ENCODE data around the gene SYNM.

Gene SYNM

GRCh38 chr15:99085413-99086326, 19.2 kb upstream of the SYNM start:
- DNase-seq: no peak

- DNase-seq: no peak
Measured at GRCh38 chr15:99086327-99086667, 18.6 kb upstream of the SYNM start.

- no peak for DNase-seq
Measured at GRCh38 chr15:99087405-99087943, 17.4 kb upstream of the SYNM start.

DNA sequence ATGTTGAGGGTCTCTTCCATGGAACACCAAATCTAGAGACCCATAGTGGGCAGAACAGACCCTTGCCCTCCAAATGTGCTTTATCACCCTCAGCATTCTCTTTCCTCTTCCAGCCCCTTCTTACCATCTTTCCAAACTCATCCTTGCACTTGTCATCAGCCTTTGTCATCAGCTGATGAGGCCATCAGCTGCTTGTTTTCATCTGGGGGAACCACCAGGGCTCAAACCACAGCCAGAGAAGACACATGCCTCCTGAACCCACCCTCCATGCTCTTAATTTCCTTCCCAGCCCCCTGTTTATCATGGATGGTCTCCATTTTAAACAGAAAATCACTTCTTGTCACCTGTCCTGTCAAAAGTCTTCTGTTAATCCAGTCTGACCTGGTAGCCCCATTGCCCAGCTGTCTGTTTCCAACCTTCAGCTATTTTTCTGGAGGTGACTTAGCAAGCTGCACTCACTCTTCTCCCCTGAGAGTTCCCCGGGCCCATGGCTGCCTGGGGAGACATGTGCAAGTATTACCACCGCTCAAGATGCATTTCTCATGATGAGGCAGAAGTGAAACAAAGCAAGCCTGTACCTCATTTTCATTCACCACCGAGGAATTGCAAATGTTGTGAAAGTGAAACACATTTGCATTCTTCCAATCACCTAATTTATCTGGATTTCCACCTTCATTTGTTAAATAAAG, 14.7 kb upstream of the SYNM start:
- DNase-seq: no peak

DNA sequence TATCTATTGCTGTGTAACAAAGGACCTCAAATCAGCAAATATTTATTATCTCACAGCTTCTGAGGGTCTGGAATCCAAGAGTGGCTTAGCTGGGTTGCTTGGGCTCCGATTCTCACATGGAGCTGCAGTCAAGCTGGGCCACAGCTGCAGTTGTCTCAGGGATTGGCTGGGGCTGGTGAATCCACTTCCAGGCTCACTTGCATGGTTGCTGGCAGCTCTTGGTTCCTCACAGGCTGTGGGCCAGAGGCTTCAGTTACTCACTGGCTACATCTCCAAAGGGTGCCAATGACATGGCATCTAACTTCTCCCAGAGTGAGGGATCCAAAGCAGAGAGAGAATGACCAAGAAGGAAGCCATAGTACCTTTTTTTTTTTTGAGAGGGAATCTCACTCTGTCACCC, 13.9 kb upstream of the SYNM start:
- DNase-seq: no peak

- DNase-seq: no peak
Measured at GRCh38 chr15:99092554-99093172, 12.2 kb upstream of the SYNM start.

DNA sequence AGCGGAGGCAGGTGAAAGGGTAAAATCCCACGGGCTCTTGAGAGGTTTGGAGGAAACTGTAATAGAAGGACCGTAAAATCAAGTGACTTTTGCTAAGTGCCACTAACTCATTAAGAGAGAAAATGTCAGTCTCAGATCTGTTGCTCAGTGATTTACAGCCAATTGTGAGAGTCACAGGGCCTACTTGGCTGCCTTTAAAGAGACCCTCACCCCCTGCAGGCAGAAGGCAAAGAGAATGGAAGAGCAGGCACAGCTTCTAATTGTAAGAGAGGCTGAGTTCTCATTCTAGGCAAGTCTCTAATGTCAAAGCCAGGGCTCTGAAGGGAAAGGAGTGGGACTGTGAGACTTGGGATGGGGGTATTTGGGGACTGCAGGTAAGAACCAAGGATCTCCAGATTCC, 9.3 kb upstream of the SYNM start:
- no peak for DNase-seq

DNA sequence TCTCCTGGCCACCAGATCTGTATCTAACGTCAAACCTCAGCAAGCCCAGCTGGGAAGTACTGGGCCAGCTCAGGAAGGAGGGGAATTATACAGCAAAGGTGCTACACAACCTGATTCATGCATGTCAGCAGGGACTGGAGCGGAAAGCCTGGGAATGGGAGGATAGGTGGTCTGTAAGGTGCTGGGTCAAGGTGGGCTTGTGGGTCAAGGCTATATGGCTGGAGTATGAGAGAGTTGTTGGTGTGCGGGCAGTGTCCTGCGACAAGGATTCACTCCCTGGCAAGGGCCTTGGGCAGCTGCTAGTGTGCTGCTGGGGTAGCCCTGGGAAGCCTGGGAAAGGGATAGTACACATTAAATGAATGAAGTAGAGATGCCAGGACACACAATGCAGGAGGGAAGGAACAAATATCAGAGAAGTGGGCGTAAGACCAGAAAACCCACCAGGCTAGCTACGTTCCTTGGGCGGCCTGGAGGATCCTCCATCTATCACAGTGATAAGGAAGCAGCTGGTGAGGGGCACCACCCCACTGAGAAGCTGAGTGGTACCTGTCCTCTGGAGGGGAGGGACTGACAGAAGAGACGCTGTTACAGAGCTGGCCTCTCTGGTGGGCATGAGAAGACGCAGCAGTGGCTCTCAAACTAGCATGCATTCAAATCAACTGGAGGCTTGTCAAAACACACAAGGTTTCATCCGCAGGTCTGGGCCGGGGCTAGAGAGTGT, 8.5 kb upstream of the SYNM start:
- DNase-seq: no peak

DNA sequence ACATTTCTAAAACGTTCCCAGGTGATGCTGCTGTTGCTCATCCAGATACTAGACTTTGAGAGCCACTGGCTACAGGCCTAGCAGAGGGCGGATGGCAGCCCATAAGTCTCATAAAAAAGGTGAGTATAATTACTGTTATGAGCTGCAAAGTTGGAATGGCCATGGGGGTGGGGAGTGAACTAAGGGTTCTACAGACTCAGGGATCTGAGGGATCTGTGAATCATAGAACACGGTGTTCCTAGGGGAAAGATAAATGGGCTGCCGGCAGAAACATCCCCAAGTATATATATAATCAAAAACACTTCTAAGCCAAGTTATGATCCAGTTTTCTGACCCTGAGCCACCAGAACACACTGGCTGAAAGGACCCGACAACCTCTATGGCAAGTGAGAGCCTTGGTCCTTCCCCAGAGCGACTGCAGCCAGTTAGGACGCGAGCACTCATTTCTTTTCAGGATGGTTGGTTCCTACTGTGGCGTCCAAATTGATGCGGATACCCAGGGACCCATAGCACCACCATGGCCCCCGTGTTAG, 7.9 kb upstream of the SYNM start:
- no peak for DNase-seq

DNA sequence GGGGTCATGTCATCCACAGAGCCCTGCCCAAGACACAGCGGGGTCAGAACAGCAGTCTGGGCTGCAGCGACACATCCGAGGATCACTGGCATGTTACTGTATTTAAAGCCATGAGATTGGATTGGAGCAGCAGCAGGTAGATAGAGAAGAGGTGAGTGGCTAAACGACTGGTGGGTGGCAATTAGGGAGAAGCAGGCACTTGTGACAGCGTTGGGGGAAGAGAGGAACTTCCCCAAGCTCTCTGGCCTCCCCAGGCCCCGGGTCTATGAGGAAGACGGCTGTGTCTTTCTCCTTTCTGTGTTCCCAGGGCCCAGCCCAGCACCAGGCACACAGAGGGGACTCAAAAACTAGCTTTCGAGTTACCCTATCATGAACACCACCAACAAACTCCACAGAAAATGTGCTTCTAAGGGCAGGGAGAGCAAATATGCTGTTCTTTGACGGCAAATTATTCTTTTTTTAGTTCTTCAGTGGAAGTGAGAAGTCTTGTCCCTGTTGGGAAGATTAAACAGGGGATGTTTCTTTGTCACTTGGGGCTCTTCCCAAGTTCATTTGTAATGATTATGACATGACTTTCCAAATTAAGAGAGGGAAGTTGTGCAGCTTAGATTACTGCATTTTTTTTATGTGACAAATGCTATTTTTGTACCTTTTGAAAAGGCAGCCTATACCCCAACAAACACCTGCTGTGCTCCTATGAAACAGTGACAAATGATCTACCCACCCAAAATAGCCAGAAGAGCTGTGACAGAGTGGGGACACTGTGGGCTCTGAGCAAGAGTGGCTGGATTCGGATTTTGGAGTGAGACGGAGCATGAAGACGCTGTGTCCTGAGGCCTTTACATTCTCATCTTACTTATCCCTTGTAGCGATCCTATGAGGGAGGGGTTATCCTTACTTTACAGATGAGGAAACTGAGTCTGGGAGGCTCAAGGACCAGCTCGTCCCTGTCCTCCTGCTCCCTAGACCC, 7.2 kb upstream of the SYNM start:
- no peak for DNase-seq

GRCh38 chr15:99098426-99098825, 6.5 kb upstream of the SYNM start:
- no peak for DNase-seq

DNA sequence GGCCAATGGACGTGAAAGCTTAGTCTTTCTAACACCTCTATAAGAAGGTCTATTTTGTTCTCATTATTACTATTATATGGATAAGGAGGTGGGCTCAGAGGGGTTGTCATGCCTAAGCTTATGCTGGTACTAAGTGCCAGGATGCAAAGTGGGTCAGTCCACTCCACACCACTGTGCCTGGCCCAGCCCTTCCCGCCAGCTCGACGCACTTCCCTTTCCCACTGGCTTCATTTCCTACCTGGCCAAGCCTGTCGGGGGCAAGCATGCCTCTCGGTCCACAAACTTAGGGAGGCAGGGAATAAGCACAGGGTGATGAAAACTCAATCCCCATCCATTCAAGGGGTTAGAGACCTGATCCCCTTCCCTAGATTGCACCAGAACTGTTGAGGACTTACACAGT, 5.9 kb upstream of the SYNM start:
- DNase-seq: no peak

DNA sequence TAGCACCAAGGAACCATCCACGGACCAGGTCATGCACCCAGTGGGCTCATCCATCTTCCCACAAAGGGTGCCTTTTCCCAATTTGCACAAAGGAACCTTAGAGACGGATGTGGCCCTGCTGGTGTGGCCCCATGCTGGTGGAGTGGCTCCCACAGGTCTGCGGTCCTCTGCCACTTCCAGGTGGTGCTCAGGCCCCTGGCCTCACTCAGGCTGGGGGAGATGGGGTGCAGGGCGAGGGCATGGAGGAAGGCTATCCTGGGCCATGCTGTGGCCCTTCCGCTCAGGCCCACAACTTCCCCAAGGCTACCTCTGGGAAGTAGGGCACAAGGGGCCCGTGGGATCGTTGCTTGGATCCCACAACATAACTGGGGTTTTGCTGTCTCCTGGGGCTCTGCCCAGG, 5.2 kb upstream of the SYNM start:
- no peak for DNase-seq

DNA sequence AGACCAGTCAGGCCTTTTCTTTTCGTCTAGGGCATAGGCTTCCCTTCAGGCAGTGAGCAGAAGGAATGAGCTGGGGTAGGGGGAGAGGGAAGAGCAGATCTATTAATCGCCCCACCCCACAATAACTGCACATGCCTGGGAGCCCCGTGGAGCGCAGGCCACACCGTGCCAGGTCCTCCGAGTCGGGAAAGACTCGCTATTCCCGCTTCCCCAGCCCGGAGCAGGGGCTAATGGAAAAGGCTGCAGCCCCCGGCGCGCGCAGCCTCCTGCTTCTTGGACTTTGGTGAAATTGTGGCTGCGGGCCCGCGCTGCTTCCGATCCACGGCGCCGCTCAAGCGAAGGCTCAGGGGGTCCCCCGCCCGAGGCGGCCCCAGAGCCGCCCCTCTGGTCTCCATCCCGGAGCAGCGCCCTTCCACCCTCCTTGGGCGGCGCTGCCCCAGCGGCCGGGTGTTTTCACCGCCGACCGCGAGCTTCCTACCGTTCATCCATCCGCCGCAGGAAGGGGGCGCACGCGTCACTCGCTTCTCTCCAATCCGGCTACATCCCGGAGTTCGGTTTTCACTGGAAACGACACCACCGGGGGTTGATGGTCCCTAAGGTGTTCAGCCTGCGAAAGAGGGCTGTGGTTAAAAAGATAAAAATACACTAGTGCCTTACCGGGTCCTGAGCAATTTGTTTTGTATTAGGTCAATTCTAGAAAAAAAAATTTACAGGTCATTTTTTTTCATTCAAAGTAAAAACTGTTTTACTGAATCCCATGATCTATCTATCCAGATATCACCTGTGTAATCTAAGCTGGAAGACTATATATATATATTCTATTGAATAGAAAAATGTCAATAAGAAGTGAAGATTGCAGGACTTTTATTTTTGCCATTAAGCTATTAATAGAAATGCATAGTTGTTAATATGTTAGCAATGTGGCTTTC, 4.4 kb upstream of the SYNM start:
- peak; percentile 39 for DNase-seq

DNA sequence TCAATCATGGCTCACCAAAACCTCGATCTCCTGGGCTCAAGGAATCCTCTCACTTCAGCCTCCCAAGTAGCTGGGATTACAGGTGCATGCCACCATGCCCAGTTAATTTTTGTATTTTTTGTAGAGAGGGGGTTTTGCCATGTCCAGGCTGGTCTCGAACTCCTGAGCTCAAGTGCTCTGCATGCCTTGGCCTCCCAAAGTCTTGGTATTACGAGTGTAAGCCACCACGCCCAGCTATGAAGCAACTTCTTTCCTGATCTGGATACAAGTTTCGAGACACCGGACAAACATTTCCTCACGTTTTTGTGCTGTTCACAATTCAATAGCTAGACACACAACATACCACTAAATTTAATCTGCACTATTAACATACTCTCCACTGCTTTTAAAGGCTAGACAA, 3.4 kb upstream of the SYNM start:
- no peak for DNase-seq

GRCh38 chr15:99102332-99103235, 2.3 kb upstream of the SYNM start:
- DNase-seq: no peak

DNA sequence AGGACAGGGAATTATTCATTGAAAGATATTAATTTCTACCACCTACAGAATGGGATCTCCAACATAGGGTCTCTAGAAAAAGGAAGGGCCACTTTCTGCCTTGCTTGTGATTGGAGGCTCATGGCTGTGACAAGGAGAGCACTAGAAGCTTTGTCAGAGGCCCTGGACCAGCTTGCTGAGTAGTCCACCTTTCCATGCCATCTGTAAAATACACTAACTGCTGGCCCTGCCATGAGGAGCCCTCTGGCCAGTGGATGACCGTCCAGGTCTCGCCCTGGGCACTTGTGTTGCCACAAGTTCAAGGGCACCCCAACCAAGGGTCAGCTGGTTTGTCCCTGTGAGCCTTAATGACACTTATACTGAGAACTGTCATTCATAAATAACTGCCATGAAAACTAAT, 1.6 kb upstream of the SYNM start:
- no peak for DNase-seq

DNA sequence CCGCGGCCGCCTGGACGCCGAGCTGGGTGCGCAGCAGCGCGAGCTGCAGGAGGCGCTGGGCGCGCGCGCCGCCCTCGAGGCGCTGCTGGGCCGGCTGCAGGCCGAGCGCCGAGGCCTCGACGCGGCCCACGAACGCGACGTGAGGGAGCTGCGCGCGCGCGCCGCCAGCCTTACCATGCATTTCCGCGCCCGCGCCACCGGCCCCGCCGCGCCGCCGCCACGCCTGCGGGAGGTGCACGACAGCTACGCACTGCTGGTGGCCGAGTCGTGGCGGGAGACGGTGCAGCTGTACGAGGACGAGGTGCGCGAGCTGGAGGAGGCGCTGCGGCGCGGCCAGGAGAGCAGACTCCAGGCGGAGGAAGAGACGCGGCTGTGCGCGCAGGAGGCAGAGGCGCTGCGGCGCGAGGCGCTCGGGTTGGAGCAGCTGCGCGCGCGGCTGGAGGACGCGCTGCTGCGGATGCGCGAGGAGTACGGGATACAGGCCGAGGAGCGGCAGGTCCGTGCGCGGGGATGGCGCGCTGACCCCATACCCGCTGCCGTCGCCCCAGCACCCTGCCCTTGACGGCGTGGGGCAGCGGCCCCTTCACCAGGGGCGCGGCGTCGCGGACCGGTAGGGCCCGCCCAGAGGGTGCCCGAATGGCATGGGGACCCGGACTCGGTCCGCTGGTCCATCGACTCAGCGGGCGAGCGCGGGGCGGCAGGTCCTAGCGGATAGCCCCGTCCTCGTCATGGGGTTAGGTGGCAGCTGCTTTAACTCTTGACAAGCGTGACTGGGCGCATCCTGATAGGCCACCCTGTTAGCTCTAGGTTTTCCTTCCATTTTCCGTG, 848 bp downstream of the SYNM start:
- DNase-seq: peak; percentile 40
